LNCAP (cell line): ENCODE results near the gene CCDC117.

Experiments
- TF ChIP-seq, protein P1 (sequence below): fragments of 450-650 bp; IDR thresholded peaks from 2 replicates; pipeline ENCODE4 v1.5.1; 2017; ENCODE audit warnings: mild to moderate bottlenecking

CCDC117 gene

DNA sequence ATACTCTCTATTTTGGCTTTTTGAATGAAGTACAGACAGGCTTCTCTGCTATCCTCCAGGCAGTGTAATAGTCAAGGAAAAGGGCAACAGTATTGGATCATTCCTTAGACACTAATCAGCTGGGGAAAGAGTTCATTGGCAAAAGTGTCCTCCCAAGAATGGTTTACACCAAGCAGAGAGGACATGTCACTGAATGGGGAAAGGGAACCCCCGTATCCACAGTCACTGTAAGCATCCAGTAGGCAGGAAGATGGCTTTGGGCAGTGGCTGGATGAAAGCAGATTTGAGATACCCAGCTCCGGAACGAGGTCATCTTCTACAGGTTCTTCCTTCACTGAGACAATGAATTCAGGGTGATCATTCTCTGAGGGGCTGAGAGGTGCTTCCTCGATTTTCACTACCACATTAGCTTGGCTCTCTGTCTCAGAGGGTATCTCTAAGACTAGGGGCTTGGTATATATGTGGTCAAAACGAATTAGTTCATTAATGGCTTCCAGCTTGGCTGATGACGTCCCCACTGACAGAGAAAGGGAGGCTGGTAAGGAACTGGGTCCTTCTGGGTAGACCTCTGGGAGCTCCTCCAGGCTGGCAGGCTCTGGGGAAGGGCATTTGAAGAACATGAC, 22.7 kb downstream of the CCDC117 start:
- TF ChIP-seq, protein P1, sequence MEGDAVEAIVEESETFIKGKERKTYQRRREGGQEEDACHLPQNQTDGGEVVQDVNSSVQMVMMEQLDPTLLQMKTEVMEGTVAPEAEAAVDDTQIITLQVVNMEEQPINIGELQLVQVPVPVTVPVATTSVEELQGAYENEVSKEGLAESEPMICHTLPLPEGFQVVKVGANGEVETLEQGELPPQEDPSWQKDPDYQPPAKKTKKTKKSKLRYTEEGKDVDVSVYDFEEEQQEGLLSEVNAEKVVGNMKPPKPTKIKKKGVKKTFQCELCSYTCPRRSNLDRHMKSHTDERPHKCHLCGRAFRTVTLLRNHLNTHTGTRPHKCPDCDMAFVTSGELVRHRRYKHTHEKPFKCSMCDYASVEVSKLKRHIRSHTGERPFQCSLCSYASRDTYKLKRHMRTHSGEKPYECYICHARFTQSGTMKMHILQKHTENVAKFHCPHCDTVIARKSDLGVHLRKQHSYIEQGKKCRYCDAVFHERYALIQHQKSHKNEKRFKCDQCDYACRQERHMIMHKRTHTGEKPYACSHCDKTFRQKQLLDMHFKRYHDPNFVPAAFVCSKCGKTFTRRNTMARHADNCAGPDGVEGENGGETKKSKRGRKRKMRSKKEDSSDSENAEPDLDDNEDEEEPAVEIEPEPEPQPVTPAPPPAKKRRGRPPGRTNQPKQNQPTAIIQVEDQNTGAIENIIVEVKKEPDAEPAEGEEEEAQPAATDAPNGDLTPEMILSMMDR = no peak

DNA sequence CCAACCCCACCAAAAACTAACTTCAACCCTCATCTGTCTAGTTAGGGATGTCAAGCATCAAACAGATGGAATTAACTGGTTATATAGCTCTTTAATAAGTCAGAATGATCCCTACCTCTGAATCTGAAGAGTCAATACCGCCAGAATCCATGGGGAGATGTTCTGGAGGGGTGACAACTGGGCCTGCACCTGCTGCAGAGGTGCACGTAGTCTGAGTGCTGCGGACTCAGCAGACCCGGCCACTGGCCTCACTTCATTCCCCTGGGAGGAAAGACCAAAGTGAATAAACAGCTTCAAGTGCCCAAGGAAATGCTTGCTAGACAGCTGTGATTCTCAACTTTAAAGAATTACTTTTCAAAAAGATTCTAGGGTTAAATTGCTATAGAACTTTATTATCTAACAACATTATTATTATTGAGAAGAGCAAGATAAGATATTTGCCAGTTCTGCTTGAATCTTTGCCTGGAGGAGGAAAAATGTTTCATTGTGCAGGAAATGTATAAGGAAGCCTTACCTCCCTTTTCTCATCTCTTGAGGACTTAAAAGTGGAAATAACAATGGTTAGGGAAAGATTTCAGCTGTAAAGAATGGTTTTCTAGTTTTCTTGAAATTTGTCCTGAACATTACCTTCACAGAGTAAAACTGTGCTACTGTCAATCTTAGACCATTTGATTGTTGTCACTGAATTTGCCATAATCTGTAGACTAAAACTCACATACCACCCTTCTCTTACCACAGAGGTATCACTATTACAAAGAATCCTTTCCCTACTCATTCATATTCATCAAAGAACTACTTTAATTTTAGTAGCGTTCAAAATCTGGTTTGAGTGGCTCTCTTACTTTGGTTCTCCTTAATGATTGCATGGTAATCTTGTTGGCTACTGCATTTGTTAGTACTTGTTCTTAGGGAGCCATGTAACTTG, 23.7 kb downstream of the CCDC117 start:
- TF ChIP-seq, protein P1 = no peak

DNA sequence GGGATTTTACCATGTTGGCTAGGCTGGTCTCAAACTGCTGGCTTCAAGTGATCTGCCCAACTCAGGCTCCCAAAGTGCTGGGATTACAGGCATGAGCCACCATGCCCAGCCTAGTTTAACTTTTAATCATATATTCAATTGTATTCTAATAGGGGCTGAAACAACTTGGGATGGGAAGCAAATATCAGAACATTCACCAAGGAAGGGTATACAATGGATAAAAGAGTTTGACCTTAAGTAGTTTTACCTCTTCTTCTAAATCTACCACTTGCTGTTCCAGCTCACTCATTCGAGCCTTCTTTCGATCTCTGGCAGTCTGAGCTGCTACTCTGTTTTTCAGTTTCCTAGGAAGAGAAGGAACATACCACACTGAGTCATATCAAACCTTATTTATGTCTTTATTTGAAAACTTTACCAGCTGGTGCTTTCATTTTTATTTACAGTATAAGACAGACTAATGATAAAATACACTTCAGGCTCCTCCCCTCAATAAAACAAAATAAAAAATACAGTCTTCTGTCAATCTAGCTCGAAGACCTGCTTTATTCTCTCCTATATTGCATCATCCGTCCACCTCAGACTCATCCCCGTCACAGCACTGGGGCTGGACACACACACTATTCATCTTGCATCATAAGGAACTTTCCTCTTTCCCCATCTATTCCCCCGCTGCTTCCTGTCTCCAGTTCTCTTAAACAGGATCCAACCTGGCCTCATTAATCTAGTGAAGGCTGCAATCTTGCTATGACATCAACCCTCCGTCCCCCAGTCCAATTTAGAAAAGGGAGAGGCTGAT, 26.5 kb downstream of the CCDC117 start:
- TF ChIP-seq, protein P1 = no peak

DNA sequence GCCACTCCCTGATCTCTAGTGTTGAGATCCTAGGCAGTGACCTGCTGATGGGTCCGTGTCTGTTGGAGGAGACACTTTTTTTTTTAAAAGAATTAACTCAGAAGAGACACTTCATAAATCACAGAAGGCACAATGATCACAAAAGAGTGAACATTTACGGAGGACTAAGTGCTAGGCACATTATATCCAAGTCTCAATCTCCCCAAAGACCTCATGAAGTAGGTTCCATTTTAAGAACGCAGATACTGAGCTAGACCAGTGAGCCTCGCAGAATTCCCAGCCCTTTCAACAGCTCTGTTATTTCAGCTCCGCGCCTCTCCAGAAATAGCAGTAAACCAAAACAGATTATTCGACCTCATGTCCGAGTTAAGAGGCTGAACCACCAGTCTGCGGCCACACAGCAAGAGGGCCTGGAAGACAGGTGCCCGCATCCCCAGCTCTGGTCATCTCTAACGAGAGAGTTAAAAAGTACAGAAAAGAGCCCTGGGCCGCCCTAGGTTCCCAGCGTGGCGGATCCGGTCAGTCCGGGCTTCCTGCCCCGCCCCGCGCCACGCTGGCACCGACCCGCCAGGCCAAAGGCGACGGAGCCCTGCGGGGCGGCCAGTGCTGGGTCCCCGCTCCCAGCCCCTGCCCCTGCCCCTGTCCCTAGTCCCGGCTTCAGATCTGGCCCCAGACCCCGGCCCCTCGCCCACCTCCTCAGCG, 27.3 kb downstream of the CCDC117 start:
- TF ChIP-seq, protein P1 = no peak

DNA sequence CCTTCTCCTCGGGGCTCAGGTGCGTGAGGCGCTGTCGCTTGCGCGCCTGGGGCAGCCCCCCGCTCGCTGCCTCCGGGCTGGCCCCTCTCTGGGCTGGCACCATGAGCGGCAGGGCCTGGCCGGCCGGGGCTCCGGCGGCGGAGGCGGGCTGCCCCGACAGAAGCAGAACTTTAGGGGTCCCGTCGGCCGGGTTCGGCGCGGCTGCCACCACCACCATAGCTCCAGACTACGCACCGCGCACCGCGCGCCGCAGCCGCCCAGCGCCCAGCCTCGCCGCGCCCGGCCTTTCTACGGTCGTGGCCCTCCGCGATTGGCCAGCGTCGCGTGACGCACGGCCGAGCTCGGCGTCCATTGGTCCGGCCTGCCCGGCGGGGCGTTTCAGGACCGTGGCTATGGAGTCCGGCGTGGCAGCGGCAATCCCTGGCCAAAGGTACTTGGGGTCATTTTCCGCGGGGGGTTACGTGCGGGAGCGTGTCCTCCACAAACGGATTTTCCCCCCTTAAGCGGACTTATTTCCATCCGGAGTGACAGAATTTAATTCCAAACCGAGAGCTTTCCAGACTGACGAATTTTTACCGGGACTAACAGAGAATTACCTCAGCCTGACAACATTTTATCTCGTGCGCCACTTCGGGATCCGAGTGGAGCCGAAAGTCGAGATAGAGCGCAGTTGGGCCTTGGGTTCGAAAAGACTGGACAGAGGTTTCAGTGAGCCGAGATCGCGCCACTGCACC, 28.0 kb downstream of the CCDC117 start, which contains the start of gene XBP1:
Gene XBP1, minus strand, starts transcription at position 262 of the 734 bp plus-strand sequence.
- TF ChIP-seq, protein P1 = no peak

DNA sequence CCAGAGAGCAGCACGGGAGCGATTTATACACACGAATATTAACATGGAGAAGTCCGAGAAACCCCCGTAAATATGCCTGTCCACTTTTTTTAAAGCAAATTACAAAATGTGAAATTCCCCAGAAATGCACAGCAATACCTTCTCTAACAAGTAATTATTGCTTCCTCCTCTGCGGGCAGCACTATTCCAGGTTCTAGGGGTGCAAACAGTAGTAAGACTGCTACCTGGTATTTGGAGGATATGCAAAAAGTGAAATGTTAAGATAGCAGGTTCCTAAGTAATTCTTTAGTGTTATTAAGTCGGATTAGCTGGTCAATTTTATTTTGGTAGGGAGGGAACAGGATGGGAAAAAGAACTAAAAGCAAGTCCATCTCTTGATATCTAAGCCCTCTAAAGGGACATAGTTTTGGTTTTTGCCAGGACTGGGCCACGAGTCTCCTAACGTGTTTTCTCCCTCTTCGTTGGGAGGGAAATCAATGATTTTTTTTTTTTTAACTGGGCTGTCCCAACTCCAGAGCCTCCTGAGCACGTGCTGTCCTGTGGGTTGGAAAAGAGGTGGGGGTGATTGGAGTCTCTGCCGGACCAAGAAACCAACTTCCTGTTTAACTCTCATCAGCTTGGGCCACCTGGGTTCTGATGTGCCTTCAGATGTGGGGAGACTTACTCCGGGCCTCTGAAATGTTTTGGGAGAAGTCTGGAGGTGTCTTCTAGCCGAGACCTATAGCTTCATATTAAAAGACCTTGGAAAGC, 29.5 kb downstream of the CCDC117 start:
- TF ChIP-seq, protein P1 = no peak
